HepG2 (cell line): ENCODE results near the gene RPE65. TPM values are rescaled to one million over a fixed set of nuclear protein-coding genes. Genes with fewer than 3 reads are reported as not detected.

ENCODE experiments used
- ATAC-seq: fragments of 200-7000 bp; cut with Tn5 transposase; 3 replicates; pipeline ENCODE4 v1.9.1; 2020; ENCODE audit warnings: mild to moderate bottlenecking, moderate library complexity
- BruUV-seq: library from RNA; stranded (reverse); fragments of 400-500 nt; replicated peaks from 2 replicates; lab custom pipeline; 2021; lab: Mats Ljungman, UMichigan
- CTCF ChIA-PET: fragments of 300-600 bp; formaldehyde crosslinking; extraction: SDS; loops from one replicate; lab custom pipeline; 2021; ENCODE audit warnings: low total read pairs, inconsistent platforms, low intra/inter-chr PET ratio; lab: Yijun Ruan, JAX
- POLR2A ChIA-PET: fragments of 350-600 bp; sonication (Branson Sonifier 250); formaldehyde crosslinking; loops from one replicate; lab custom pipeline; 2020; ENCODE audit warnings: antibody characterized with exemption, inconsistent platforms; lab: Yijun Ruan, JAX
- DNase-seq: peaks from one replicate; pipeline ENCODE4 v3.0.0-alpha.2; 2015; ENCODE audit warnings: low spot score
- FAIRE-seq: peaks from 3 replicates; lab custom pipeline; 2011; peaks lifted over from hg19 to GRCh38; lab: Jason Lieb, UNC
- H2AFZ ChIP-seq: one replicate; pipeline ENCODE4 v1.6.1; 2011; ENCODE audit warnings: low read length, inconsistent platforms
- H3K27ac ChIP-seq: fragments of 300-600 bp; 3 replicates; pipeline ENCODE4 v1.8.0; 2011; ENCODE audit warnings: mixed run types, mild to moderate bottlenecking, mixed read lengths, low read length, inconsistent platforms; ENCODE audit not compliant: insufficient read depth; ENCODE audit errors: extremely low read length
- H3K27me3 ChIP-seq, 2 experiments: fragments of 200-600 bp in 1 of 2; 2 replicates in 1 of 2; 3 replicates in 1 of 2; pipeline versions ENCODE4 v1.6.0 to v1.8.0; 2011; ENCODE audit warnings: low read length in 2 of 2, mild to moderate bottlenecking in 2 of 2, moderate library complexity in 2 of 2, inconsistent platforms in 1 of 2; ENCODE audit not compliant: insufficient read depth in 2 of 2, control insufficient read depth in 1 of 2
- H3K36me3 ChIP-seq, 2 experiments: fragments of 200-600 bp in 1 of 2; replicated peaks in 1 of 2; 2 replicates in 1 of 2; 3 replicates in 1 of 2; pipeline versions ENCODE4 v1.5.1 to v1.8.0; 2011; ENCODE audit warnings: low read length in 2 of 2, inconsistent platforms in 1 of 2; ENCODE audit not compliant: insufficient read depth in 2 of 2, control insufficient read depth in 1 of 2
- H3K4me1 ChIP-seq: 2 replicates; pipeline ENCODE4 v1.5.1; 2012; ENCODE audit warnings: low read length, inconsistent platforms; ENCODE audit not compliant: insufficient read depth
- H3K4me2 ChIP-seq: 2 replicates; pipeline ENCODE4 v1.6.0; 2011; ENCODE audit warnings: low read depth, low read length, inconsistent platforms
- H3K4me3 ChIP-seq, 3 experiments: fragments of 200-600 bp in 1 of 3; sonication (generic), shearing (Covaris generic) in 1 of 3; replicated peaks in 1 of 3; 2 replicates each; pipeline ENCODE4 v1.5.1; 2011 to 2016; ENCODE audit warnings: low read length in 3 of 3, inconsistent platforms in 2 of 3, low read depth in 2 of 3, mild to moderate bottlenecking in 2 of 3, control low read depth in 1 of 3, mixed read lengths in 1 of 3; ENCODE audit not compliant: insufficient read depth in 1 of 3
- H3K79me2 ChIP-seq: one replicate; pipeline ENCODE4 v1.6.1; 2011; ENCODE audit warnings: low read length, inconsistent platforms; ENCODE audit not compliant: insufficient read depth
- H3K9ac ChIP-seq: 2 replicates; pipeline ENCODE4 v1.6.0; 2011; ENCODE audit warnings: mild to moderate bottlenecking, low read depth, low read length, inconsistent platforms; ENCODE audit not compliant: insufficient read depth
- H3K9me3 ChIP-seq: 2 replicates; pipeline ENCODE4 v1.5.1; 2012; ENCODE audit warnings: mild to moderate bottlenecking, low read length
- H4K20me1 ChIP-seq: 2 replicates; pipeline ENCODE4 v1.6.0; 2011; ENCODE audit warnings: inconsistent platforms, mild to moderate bottlenecking, low read length, moderate library complexity; ENCODE audit not compliant: insufficient read depth
- CTCF ChIP-seq: sonication (generic); formaldehyde crosslinking; IDR thresholded peaks from 2 replicates; pipeline ENCODE4 v1.5.0; 2020; ENCODE audit warnings: mild to moderate bottlenecking, missing genetic modification reagents, moderate library complexity
- HMGXB3 ChIP-seq: sonication (generic); formaldehyde crosslinking; IDR thresholded peaks from 2 replicates; pipeline ENCODE4 v1.4.0; 2020; ENCODE audit warnings: missing genetic modification reagents, borderline replicate concordance
- SMC3 ChIP-seq: IDR thresholded peaks from 2 replicates; pipeline ENCODE4 v1.6.1; 2011; ENCODE audit warnings: low read length, improper control_type of control experiment
- STAG1 ChIP-seq: sonication (generic); formaldehyde crosslinking; IDR thresholded peaks from 2 replicates; pipeline ENCODE4 v1.4.0; 2020; ENCODE audit warnings: missing genetic modification reagents
- THAP9 ChIP-seq: sonication (generic); formaldehyde crosslinking; IDR thresholded peaks from 2 replicates; pipeline ENCODE4; 2020; ENCODE audit warnings: missing genetic modification reagents, mild to moderate bottlenecking, borderline replicate concordance
- WGBS: methylation state at CpG from one replicate; pipeline ENCODE4 v1.1.6; 2017; ENCODE audit warnings: low lambda C conversion rate; 5-methylcytosine and 5-hydroxymethylcytosine counted together
- in situ Hi-C: cut with HindIII; loops from 2 replicates; pipeline ENCODE4 v1.10.0; 2017; ENCODE audit warnings: low pct_unique_long_range_greater_than_20kb; ENCODE audit not compliant: extremely low pct_ligation_motif_present
- intact Hi-C: fragments of 100-400 bp; cut with micrococcal nuclease; formaldehyde crosslinking; loops from one replicate; pipeline ENCODE4 v1.10.0; 2022; ENCODE audit not compliant: unreplicated experiment
- polyA plus RNA-seq, 8 experiments: library from polyadenylated mRNA; depleted of rRNA in 3 of 8; stranded (reverse) in 7 of 8; unstranded in 1 of 8; fragments of >200 nt; fragmentation: Illumina TruSeq in 4 of 8; extraction: Trizol in 4 of 8; gene quantifications; 2 replicates each; pipeline versions ENCODE4 v1.2.1 to v1.2.3, GENCODE V29; 2011 to 2016; ENCODE audit warnings: low read depth in 4 of 8, missing spikeins in 1 of 8, mixed read lengths in 1 of 8; ENCODE audit not compliant: insufficient read depth in 1 of 8
- total RNA-seq, 5 experiments: library from RNA; depleted of rRNA; stranded (reverse); fragments of >200 nt; fragmentation: Illumina TruSeq; extraction: Trizol; gene quantifications; 2 replicates each; pipeline ENCODE4 v1.2.3, GENCODE V29; 2016; ENCODE audit warnings: low read depth in 1 of 5

Gene RPE65
- total and polyA plus RNA-seq, 2 of the 13 experiments (the other 11 are each of a cell fraction or from before 2014, with no cell fraction given) = not detected

GRCh38 chr1:68470388-68470970, 20.7 kb upstream of the RPE65 start:
- peak; percentile 3 for DNase-seq
- H3K4me2 ChIP-seq = no peak overlapping the region
- H3K9ac ChIP-seq = no peak overlapping the region
- ATAC-seq = peak; percentile 41; the same call in 1 of the 3 replicates
- 7% methylated on average over 2 of the region's 2 CpGs for WGBS
- H3K79me2 ChIP-seq = no peaks in the 10 kb centered on the region
- H3K4me3 ChIP-seq = no peak overlapping the region
- no TSS peak for BruUV-seq
- CTCF ChIA-PET = interaction anchor here (1.2 to 1.6 kb wide), 2 partner anchors 1231 to 1267 kb away, joined by 3 to 22 read pairs; no protein-coding TSS in a partner anchor
- peak overlapping the region; percentile 32 for H2AFZ ChIP-seq
- POLR2A ChIA-PET = no interaction called here
- H3K27ac ChIP-seq = no peak overlapping the region
- H3K36me3 ChIP-seq = no peaks in the 10 kb centered on the region
- no peaks in the 10 kb centered on the region for H4K20me1 ChIP-seq
- H3K9me3 ChIP-seq = no peaks in the 10 kb centered on the region
- TF ChIP-seq HMGXB3 (CRISPR knock-in tag) = no peak
- peak; percentile 54 for TF ChIP-seq STAG1 (CRISPR knock-in tag)
- TF ChIP-seq SMC3 = peak; percentile 50
- TF ChIP-seq CTCF (CRISPR knock-in tag) = peak; percentile 41
- no peak for TF ChIP-seq THAP9 (CRISPR knock-in tag)
- intact Hi-C loops = loop anchor here (1.0 kb wide), 1 partner anchor 130 kb away; no protein-coding TSS in a partner anchor
- no peaks in the 10 kb centered on the region for H3K4me1 ChIP-seq
- in situ Hi-C loops = loop anchor here (5.0 kb wide), 1 partner anchor 1267 kb away; no protein-coding TSS in a partner anchor
- H3K27me3 ChIP-seq = no peaks in the 10 kb centered on the region
- no peak for FAIRE-seq
